ENCODE results near the gene PHF21A.
"Not testable (repeated sequence)": the region's sequence is repeated elsewhere in the genome, so short reads cannot be mapped to it uniquely, and the experiment has no call there.

The PHF21A gene

DNA sequence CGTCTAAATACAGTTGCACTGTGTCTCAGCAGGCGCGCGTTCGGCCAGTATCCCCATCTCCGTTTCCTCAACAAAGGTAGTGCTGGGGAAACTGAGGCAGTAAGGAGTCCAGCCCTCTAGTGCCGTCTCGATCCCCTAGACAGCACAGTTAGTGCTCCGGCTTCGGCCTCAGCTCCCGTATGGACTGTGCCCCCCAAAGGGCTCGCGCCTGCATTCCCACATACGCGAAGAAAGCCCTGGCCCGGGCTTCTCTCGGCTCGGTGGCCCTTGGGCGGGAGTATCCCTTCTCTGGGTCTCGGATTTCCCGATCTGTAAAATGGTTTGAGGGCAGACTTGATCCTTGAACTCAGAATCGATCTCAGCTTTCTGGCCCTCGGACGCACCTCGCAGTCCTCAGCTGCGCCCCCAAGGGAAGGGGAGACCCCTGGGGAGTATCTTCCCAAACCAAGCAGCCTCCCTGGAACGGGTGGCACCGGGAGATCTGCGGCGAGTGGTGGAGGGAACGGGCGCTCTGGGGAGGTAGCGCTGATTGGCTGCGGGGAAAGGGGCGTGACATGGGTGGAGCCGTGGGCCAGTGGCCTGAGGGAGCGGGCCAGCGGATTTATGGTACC is 202.8 kb downstream of the PHF21A start:
- peak; percentile 83 to 86 for DNase-seq

DNA sequence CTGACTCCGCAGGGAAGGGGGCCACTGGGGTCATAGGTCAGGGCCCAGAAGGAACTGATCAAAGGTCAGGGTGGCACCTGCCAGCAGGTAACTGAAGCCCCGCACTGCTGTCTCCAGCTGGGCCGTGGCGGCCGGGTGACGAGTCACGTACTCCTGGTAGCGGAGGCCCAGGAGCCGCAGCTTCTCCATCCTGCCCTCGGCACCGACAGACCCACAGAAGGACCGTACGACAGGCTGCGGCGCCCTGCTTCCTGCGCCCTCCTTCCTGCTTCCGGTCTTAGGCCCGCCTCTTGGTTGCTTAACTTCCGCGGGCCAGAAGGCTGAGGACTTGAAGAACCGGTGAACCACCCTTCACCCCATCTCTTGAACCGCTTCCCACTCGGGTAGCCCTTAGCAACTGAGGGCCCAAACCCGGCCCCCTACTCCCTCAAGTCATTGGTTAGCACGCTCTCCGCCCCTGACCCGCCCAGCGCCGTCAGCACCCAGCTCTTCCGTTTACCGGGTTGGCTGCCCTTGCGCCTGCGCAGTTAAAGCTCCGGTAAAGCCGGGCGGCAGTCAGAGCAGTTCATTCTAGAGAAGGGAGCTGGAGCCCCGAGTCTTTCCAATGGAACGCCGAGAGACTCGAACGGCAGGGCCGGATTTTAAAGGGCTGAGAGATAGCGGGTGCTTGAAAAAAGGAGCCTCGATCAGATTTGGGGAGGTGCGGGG is 203.5 kb downstream of the PHF21A start, which contains the start of gene PEX16:
PEX16 (minus strand) TSS at position 255 of the 708 bp plus-strand sequence; CDS start at position 189, 66 bp downstream.
- DNase-seq: peak; percentile 97 to 98

DNA sequence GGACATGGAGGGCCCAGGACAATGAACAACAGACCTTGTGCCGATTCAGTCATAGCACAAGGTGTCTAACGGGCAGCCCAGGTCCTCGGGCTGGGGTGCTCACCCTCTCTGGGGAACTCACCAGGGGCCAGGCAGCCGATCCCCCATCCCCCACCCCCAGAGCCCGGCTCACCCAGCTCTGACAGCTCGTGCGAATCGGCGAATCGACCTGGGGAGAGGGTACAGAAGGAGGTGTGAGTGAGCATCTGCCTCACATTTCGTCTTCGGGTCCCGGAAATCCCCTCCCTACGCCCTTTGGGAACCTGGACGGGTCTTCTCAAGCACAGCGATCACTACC is 204.0 kb downstream of the PHF21A start:
- no peak for DNase-seq

DNA sequence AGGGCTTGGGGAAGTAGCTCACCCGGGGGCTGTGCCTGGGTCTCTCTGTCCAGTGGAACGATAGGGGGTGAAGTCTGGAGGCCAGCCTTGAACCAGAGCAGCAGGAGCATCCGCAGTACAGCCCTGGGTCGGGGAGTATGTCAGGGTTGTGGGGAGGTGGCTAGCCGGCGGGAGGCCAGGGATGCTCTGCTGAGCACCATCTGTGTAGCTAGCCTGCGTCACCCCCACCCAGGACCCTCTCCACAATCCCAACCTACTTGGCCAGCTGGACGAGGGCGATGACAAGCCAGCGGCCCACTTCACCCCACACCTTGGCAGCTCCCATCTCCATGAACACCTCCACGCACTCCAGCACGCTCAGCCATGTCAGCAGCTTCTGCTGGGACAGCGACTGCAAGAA is 205.8 kb downstream of the PHF21A start:
- no peak for DNase-seq

DNA sequence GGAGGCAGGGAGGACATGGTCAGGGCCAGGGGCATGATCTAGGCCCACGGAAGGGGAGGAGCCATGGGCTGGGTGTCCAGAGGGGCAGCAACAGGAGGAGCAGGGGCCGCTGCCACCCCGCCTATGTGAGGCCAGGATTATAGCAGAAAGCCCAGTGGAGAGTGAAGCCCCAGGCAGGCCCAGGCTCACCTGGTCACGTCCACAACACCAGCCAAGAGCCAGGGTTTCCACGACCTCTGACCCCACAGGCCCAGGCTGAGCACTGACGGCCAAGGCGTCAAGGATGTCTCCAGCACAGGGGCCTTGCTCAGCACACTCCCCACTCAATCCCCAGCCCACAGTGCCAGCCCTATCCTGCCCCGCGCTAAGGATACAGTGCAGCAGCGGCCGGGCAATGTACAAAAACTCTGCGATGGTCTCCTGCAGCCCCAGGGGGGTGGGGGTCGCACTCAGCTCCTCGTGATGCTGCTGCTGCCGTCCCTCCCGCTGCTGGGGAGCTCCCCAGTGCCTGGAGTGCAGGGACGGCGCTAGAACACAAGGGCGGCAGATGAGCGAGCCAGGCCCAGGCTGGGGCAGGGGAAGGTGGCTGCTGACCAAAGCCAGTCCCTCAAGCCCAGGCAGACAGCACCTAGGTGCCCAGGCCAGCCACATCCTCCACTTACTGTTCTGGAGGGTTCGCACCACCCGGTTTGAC is 207.2 kb downstream of the PHF21A start:
- DNase-seq: no peak

DNA sequence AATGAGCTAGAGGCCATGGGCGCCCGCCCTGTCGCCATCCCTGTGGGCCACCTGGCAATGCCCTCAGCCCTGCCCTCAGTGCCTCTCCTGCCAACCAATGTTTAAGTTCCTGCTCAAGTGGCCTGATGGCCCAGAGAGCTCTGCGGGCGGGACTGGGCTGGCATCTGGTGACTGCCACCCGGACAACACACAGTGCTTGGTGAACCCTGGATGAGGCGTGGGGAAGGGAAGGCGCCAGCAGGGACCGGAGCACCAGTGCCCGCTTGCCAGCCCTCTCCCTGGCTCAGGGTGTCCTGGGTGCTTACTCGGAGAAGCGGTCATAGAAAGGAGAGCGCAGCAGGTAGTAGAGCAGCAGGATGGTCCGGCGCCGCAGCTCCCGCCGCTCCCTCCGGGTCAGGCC is 207.7 kb downstream of the PHF21A start:
- DNase-seq: no peak

DNA sequence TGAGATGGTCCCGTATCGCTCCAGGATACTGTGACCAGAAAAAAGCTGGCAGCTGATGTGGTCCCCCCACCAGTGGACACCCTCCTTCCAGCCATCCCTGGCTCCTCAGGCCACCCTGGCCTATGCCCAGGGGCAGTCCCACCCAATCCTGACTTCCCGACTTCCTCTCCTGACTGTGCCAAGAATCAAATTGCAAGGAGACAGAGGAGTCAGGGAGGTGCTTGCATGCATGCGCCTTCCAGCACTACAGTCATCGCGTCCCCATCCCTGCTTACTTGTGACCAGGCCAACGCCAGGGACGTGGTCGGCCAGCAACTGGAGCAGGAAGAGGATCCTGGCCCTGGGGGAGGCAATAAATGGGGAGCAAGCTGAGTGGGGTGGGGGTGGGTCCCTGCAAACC is 210.6 kb downstream of the PHF21A start:
- DNase-seq: no peak

DNA sequence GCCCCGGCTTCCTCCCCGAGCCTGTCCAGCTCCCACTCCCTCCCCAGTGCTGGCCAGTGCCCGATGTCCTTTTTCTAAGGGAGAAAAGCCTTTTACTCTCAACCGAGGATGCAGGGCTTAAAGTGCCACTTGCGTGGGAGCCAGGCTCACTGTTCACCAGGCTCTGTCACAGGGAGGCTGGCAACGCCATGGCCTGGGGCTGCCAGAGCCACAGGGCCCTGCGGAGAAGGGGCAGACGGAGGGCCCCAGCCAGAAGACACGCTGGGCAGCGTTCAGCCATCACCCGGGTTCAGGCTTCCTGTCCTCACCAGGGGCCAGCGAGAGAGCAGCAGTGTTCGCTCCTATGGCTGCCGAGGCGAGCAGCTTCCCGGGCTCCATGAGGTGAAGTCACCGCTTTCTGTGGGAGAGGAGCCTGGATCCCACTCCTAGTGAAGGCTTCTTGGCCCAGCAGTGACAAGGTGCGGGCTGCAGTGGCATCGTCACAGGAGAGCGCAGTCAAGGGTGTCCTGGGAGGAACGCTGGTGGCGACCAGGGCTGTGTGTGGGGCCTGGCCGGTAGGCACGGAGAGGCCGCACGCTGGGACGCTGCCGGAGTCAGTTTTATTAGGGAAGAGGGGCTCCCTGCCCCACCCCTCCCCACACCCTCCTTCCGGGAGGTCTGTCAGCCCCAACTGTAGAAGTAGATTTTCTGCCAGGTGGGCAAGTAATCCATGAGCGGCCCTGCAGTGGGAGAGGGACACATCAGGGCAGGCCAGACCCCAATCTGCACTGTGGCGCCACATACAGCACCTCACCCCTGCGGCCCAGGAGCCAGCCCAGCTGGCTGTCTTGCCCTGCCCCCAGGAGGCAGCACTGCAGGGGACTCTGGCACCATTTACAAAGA is 211.4 kb downstream of the PHF21A start:
- DNase-seq: no peak

DNA sequence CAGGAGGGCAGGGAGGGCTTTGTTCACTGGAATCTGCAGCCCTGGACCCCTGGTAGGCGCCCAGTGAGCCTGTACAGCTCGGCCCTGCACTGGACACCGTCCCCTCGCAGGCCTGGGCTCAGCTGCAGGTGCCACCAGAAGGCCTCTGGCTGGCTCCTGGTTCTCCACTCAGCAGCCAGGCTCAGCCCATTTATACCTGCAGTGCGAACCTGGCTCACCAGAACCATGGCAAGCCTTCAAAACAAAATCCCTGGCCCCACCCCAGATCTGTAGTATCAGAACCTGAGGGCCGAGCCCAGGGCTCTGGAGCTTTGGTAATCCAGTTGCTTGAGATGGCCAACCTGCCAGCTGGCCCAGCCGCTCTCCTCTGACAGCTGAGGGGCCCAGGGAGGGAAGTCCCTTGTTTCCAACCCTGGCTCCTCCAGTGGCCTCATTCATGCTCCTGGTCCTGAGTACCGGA is 213.3 kb downstream of the PHF21A start:
- no peak for DNase-seq

DNA sequence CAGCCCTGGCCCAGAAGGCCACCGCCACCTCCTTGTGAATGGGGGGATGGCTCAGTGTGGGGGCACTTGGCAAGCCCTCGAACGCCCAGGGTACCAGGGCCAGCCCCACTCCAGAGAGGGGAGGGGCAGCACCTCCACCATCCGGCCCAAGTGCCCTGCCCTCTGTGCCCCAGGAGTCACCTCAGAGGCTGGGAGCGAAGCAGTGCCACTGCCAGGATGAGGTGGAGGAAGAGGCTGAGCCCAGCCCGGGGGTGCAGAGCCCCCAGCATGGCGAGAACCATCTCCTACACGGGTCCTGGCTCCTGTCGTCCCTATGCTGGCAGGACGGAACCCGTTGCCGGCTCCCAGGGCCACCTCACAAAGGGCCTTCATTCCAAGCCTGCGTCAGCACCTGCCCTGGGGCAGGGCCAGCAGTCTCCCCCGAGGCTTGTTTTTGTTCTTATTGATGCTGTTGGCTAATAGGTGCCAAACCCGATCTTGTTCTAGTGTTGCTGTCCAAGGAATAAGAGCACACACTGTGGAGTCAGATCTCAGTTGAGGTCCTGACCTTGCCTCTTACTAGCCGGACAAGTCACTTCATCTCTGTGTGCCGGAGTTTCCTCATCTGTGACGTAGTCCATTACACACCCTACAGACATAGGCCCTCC is 214.2 kb downstream of the PHF21A start, which contains the start of gene FREY1:
FREY1 (minus strand) TSS at position 307 of the 647 bp plus-strand sequence; CDS start at position 281, 26 bp downstream.
- no peak for DNase-seq

DNA sequence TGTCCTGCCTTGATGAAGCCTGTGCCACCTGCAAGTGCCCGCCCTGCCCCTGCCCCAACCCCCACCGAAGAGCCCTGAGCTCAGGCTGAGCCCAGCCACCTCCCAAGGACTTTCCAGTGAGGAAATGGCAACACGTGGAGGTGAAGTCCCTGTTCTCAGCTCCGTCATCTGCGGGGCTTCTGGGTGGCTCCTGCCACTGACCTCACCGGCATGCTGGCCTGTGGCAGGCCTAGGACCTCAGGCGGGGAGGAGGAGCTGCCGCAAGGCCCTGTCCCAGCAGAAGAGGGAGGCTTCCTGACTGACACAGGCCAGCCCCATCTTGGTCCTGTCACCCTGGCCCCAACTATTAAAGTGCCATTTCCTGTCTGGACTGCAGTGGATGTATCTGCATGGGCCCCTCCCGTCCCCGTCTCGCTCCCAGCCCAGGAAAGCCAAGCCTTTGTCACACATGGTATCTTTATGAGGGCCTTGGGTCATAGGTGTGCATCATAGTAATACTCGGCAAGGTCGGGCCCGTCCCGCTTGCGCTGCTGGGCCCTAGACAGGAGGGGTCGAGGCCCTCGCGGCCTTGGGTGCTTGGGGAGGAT is 215.1 kb downstream of the PHF21A start:
- DNase-seq: no peak

DNA sequence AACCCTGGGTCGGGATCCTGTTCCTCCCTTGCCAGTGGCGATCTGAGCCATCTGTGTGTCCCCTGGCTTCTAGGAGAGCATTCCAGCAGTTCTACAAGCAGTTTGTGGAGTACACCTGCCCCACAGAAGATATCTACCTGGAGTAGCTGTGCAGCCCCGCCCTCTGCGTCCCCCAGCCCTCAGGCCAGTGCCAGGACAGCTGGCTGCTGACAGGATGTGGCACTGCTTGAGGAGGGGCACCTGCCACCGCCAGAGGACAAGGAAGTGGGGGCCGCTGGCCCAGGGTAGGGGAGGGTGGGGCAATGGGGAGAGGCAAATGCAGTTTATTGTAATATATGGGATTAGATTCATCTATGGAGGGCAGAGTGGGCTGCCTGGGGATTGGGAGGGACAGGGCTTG is 215.7 kb downstream of the PHF21A start:
- DNase-seq: not testable (repeated sequence)

DNA sequence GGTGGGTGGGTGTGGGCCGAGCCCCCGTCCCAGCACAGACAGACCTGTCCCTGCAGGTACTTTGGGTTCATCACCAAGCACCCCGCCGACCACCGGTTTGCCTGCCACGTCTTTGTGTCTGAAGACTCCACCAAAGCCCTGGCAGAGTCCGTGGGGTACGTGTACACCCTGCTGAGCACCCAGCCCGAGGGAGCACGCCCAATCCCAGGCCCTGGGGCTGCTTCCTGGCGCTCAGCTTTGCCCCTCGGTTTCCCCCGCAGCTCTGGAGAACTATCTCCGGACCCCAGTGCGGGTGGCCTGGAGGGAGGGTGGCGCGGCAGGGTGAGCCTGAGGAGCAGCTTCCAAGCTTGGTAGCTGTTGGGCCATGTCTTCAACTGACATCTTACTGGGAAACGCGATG is 216.2 kb downstream of the PHF21A start:
- DNase-seq: no peak

DNA sequence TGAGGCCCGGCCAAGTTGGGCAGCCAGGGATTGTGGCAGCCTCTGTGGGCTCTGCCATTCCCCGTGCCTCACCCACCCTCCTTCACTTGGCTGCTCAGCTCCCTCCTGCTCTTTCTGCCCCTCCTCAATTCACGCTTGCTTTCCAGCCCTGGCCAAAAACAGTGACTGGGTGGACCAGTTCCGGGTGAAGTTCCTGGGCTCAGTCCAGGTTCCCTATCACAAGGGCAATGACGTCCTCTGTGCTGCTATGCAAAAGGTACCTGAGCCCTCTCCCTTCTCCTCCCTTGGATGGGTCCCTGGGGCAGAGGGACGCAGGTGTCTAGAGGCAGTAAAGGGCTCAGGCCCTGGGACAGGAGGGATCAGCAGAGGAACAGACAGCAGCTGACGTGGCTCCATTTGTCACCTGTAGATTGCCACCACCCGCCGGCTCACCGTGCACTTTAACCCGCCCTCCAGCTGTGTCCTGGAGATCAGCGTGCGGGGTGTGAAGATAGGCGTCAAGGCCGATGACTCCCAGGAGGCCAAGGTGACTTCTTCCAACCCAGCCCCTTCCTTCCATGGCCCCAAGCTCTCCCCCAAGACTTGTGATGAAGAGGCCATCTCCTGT is 216.8 kb downstream of the PHF21A start:
- DNase-seq: no peak

DNA sequence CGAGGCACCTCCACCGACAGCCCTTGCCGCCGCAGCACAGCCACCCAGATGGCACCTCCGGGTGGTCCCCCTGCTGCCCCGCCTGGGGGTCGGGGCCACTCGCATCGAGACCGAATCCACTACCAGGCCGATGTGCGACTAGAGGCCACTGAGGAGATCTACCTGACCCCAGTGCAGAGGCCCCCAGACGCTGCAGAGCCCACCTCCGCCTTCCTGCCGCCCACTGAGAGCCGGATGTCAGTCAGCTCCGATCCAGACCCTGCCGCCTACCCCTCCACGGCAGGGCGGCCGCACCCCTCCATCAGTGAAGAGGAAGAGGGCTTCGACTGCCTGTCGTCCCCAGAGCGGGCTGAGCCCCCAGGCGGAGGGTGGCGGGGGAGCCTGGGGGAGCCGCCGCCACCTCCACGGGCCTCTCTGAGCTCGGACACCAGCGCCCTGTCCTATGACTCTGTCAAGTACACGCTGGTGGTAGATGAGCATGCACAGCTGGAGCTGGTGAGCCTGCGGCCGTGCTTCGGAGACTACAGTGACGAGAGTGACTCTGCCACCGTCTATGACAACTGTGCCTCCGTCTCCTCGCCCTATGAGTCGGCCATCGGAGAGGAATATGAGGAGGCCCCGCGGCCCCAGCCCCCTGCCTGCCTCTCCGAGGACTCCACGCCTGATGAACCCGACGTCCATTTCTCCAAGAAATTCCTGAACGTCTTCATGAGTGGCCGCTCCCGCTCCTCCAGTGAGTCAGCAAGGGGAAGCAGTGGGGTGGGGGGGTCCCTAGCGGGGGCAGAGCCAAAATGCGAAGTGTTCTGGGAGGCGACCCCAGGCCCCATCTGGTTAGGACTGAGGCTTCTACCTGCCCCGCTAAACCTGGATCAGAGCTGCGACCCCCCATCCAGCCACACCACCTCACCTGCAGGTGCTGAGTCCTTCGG is 218.5 kb downstream of the PHF21A start:
- DNase-seq: no peak

DNA sequence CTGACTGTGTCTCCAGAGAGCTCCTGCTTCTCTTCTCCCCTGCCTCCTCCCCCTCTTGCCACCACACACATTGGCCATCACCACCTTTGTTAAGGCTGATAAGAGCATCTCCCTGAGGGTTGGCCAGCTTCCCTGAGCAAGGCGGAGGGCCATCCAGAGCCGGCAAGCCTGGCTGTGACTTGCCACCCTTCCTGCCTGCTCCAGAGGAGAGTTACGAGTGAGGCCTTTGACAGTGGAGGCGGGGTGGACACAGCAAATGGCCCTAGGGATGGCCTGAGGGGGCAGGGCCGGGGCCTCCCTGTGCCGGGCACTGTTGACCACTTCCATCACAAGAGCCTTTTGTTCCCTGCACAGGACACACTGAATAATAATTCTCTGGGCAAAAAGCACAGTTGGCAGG is 219.6 kb downstream of the PHF21A start:
- no peak for DNase-seq

DNA sequence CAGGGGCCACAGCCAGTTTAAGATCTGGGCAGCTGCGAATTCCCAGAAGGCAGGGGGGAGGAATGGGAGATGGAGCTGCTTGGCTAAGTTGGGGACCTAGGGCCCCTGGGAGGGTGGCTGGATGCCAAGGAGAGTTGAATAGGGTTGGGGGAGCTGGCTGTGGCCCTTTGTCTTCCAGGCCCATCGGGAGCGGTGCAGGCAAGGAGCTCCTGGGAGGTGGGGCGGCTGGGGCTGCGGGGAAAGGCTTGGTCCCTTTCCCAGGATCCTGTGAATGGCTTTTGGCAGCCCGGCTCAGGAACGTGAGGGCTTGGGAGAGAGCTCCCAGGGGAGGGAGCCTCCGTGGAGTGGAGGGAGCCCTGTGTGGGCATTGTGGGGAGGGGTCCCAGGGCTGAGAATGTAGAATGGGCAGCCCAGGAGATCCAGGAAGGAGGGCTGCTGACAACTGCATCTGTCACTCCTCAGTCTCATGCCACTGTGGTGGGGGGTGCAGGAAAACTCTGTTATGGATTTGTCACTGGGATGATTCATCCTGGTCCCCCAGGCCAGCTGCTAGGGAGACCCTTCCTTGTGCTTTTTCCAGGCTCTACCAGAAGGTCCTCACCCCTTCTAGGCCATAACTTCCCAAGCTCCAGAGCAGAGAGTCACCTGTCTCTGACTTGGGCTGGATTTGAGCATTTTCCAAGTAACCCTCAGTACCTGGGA is 220.2 kb downstream of the PHF21A start:
- DNase-seq: no peak

DNA sequence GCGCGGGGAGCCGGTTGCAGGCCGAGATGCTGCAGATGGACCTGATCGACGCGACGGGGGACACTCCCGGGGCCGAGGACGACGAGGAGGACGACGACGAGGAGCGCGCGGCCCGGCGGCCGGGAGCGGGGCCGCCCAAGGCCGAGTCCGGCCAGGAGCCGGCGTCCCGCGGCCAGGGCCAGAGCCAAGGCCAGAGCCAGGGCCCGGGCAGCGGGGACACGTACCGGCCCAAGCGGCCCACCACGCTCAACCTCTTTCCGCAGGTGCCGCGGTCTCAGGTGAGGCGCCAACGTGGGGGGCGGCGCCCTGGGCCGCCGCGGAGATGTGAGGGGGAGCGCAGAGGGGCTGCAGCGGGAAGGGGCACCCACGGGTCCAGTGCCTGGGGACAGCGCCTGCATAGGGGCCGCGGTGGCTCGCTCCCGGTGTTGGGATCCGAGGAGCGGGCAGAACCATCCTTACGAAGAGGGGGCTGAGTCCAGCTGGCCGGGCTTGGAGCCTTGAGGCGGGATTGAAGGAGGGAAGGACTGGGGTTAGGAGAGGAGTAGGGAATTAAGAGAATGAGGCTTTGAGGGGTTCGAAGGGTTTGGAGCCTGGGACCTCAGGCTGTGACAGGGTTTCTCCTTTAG is 221.0 kb downstream of the PHF21A start:
- not testable (repeated sequence) for DNase-seq
